ENCODE measurements around the gene RAB11FIP4. TPM values are rescaled to one million over a fixed set of nuclear protein-coding genes. Genes with fewer than 3 reads are reported as not detected.

The RAB11FIP4 gene
- total and polyA plus RNA-seq, 9 of the 15 experiments (the other 6 are each of a cell fraction or from before 2014, with no cell fraction given), result 0.62 to 16.6 (median 8.9) TPM

- no peak for FAIRE-seq
- TF ChIP-seq NCOA2 (IDR thresholded peaks at IDR 0.05; ENCODE audit: partially characterized antibody in 2 of 2), result no peak
- TF ChIP-seq TARDBP (IDR thresholded peaks at IDR 0.05), result no peak
- no peak for TF ChIP-seq LEF1 (IDR thresholded peaks at IDR 0.05)
- TF ChIP-seq ZNF197 (CRISPR knock-in tag; IDR thresholded peaks at IDR 0.05; ENCODE audit: low read depth), result no peak
- TF ChIP-seq PURB (CRISPR knock-in tag; IDR thresholded peaks at IDR 0.05; ENCODE audit: low read depth), result no peak
- TF ChIP-seq U2AF2 (optimal IDR thresholded peaks at IDR 0.05; ENCODE audit: low read depth, low read length), result no peak
- no peak for TF ChIP-seq PHB (CRISPR knock-in tag; IDR thresholded peaks at IDR 0.05)
- TF ChIP-seq PTTG1 (tag; IDR thresholded peaks at IDR 0.05; ENCODE audit: low read depth), result no peak
- no peak for TF ChIP-seq STAG1 (CRISPR knock-in tag; IDR thresholded peaks at IDR 0.05; ENCODE audit: borderline replicate concordance)
- TF ChIP-seq ZNF668 (CRISPR knock-in tag; IDR thresholded peaks at IDR 0.05), result no peak
- TF ChIP-seq, protein P1, sequence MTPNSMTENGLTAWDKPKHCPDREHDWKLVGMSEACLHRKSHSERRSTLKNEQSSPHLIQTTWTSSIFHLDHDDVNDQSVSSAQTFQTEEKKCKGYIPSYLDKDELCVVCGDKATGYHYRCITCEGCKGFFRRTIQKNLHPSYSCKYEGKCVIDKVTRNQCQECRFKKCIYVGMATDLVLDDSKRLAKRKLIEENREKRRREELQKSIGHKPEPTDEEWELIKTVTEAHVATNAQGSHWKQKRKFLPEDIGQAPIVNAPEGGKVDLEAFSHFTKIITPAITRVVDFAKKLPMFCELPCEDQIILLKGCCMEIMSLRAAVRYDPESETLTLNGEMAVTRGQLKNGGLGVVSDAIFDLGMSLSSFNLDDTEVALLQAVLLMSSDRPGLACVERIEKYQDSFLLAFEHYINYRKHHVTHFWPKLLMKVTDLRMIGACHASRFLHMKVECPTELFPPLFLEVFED (CRISPR knock-in tag; conservative IDR thresholded peaks at IDR 0.05), result no peak
- TF ChIP-seq, protein P2, sequence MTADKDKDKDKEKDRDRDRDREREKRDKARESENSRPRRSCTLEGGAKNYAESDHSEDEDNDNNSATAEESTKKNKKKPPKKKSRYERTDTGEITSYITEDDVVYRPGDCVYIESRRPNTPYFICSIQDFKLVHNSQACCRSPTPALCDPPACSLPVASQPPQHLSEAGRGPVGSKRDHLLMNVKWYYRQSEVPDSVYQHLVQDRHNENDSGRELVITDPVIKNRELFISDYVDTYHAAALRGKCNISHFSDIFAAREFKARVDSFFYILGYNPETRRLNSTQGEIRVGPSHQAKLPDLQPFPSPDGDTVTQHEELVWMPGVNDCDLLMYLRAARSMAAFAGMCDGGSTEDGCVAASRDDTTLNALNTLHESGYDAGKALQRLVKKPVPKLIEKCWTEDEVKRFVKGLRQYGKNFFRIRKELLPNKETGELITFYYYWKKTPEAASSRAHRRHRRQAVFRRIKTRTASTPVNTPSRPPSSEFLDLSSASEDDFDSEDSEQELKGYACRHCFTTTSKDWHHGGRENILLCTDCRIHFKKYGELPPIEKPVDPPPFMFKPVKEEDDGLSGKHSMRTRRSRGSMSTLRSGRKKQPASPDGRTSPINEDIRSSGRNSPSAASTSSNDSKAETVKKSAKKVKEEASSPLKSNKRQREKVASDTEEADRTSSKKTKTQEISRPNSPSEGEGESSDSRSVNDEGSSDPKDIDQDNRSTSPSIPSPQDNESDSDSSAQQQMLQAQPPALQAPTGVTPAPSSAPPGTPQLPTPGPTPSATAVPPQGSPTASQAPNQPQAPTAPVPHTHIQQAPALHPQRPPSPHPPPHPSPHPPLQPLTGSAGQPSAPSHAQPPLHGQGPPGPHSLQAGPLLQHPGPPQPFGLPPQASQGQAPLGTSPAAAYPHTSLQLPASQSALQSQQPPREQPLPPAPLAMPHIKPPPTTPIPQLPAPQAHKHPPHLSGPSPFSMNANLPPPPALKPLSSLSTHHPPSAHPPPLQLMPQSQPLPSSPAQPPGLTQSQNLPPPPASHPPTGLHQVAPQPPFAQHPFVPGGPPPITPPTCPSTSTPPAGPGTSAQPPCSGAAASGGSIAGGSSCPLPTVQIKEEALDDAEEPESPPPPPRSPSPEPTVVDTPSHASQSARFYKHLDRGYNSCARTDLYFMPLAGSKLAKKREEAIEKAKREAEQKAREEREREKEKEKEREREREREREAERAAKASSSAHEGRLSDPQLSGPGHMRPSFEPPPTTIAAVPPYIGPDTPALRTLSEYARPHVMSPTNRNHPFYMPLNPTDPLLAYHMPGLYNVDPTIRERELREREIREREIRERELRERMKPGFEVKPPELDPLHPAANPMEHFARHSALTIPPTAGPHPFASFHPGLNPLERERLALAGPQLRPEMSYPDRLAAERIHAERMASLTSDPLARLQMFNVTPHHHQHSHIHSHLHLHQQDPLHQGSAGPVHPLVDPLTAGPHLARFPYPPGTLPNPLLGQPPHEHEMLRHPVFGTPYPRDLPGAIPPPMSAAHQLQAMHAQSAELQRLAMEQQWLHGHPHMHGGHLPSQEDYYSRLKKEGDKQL (CRISPR knock-in tag; IDR thresholded peaks at IDR 0.05; ENCODE audit: borderline replicate concordance), result no peak
- TF ChIP-seq ZNF79 (CRISPR knock-in tag; IDR thresholded peaks at IDR 0.05; ENCODE audit: low read depth), result no peak
Measured at GRCh38 chr17:31437720-31438400, 46.4 kb downstream of the RAB11FIP4 start.

More at GRCh38 chr17:31437720-31438400, 46.4 kb downstream of the RAB11FIP4 start:
- no peak; the same call in 2 of the 3 replicates for ATAC-seq
- Histone ChIP-seq H4K20me1 (replicated peaks; ENCODE audit: control insufficient read depth, insufficient read depth, low read length) (no peaks in the 10 kb centered on the region; the same call in none of the 2 replicates), H3K9me1 (ENCODE audit: control insufficient read depth, insufficient read depth, low read length) (no peaks in the 10 kb centered on the region), H3K9ac (ENCODE audit: insufficient read depth in 1 of 2, low read depth in 2 of 2, low read length in 2 of 2) (peak overlapping the region in 1 of 2 experiments; percentile 36; a peak in 2 of 4 replicates), H2AFZ (ENCODE audit: low read depth, low read length) (no peak overlapping the region), H3K9me3 (replicated peaks; ENCODE audit: control insufficient read depth, insufficient read depth, low read depth, low read length) (no peaks in the 10 kb centered on the region), H3K4me1 (replicated peaks in 1 of 2; ENCODE audit: control insufficient read depth in 2 of 2, insufficient read depth in 2 of 2, low read length in 2 of 2) (peaks cover 0 to 12% of the 10 kb centered on the region in 2 experiments; a peak in 1 of 5 replicates), H3K36me3 (ENCODE audit: control insufficient read depth, insufficient read depth, low read length) (no peaks in the 10 kb centered on the region), H3K4me2 (ENCODE audit: insufficient read depth, low read length) (peak overlapping the region; percentile 17; the same call in 1 of the 2 replicates), H3K27ac (ENCODE audit: extremely low read depth, low read depth, low read length) (no peak overlapping the region), H3K27me3 (ENCODE audit: control insufficient read depth in 2 of 2, insufficient read depth in 2 of 2, low read length in 2 of 2) (peaks cover 15 to 44% of the 10 kb centered on the region in 2 experiments; a peak in 4 of 5 replicates), H3K4me3 (no peak overlapping the region), H3K79me2 (ENCODE audit: control insufficient read depth, insufficient read depth, low read length) (no peaks in the 10 kb centered on the region)
- intact Hi-C loops (cut with micrococcal nuclease) (loop anchor here (1.0 to 2.0 kb wide), 3 partner anchors 79 to 405 kb away; no protein-coding TSS in a partner anchor), in situ Hi-C loops (cut with MboI) (loop anchor here (10.0 kb wide), 1 partner anchor 407 kb away; no protein-coding TSS in a partner anchor)
- DNase-seq (ENCODE audit: extremely low read depth in 1 of 4, low spot score in 3 of 4), result no peak
- 5% methylated on average over 11 of the region's 11 CpGs for WGBS (ENCODE audit: insufficient coverage, low coverage, missing lambda C conversion rate)
- POLR2A ChIA-PET, result interaction anchor here (1.4 kb wide), 1 partner anchor 98 kb away, joined by 3 read pairs; no protein-coding TSS in a partner anchor
- CTCF ChIA-PET (ENCODE audit: low intra/inter-chr PET ratio), result interaction anchor here (0.6 to 3.6 kb wide), 4 partner anchors 79 to 419 kb away, joined by 3 to 68 read pairs (median 16); no protein-coding TSS in a partner anchor
- no TSS peak for BruUV-seq (replicated peaks)

Measured in K562 (cell line).